ENCODE data around the gene SNRNP25. TPM values are rescaled to one million over a fixed set of nuclear protein-coding genes. Genes with fewer than 3 reads are reported as not detected.

SNRNP25 gene
- total and polyA plus RNA-seq, 9 of the 15 experiments (the other 6 are each of a cell fraction or from before 2014, with no cell fraction given), result 59.0 to 176 (median 108) TPM

GRCh38 chr16:77807-78443 is 24.3 kb downstream of the SNRNP25 start, which contains the start of gene MPG (continued):
- TF ChIP-seq IRF1 (CRISPR knock-in tag; IDR thresholded peaks at IDR 0.05; ENCODE audit: borderline replicate concordance) (no peak), HNRNPK (IDR thresholded peaks at IDR 0.05; ENCODE audit: low read depth, low read length, poor library complexity, severe bottlenecking) (no peak), POLR2A (conservative IDR thresholded peaks at IDR 0.05) (peak; percentile 64), ZFP36 (IDR thresholded peaks at IDR 0.05; ENCODE audit: low read depth, low read length, partially characterized antibody) (no peak), WHSC1 (IDR thresholded peaks at IDR 0.05; ENCODE audit: low read length) (no peak), ZNF655 (CRISPR knock-in tag; IDR thresholded peaks at IDR 0.05) (no peak), HOMEZ (CRISPR knock-in tag; IDR thresholded peaks at IDR 0.05) (no peak), ZNF511 (CRISPR knock-in tag; IDR thresholded peaks at IDR 0.05) (no peak), ZNF175 (CRISPR knock-in tag; IDR thresholded peaks at IDR 0.05; ENCODE audit: low read depth) (no peak), TAF15 (IDR thresholded peaks at IDR 0.05; ENCODE audit: low read depth, low read length) (no peak), PHB2 (IDR thresholded peaks at IDR 0.05; ENCODE audit: low read depth) (no peak), ZBTB8A (IDR thresholded peaks at IDR 0.05; ENCODE audit: partially characterized antibody) (no peak), RREB1 (CRISPR knock-in tag; IDR thresholded peaks at IDR 0.05) (no peak), PHF8 (IDR thresholded peaks at IDR 0.05; ENCODE audit: borderline replicate concordance, low read length) (peak; percentile 70; the same call in 1 of the 2 replicates), UBTF (IDR thresholded peaks at IDR 0.05; ENCODE audit: borderline replicate concordance in 1 of 2, low read depth in 2 of 2, low read length in 2 of 2) (no peak)
